ENCODE measurements around the gene ARHGAP31. TPM values are rescaled to one million over a fixed set of nuclear protein-coding genes. Genes with fewer than 3 reads are reported as not detected.
"Not testable (repeated sequence)": the region's sequence is repeated elsewhere in the genome, so short reads cannot be mapped to it uniquely, and the experiment has no call there.

ARHGAP31 gene
- total and polyA plus RNA-seq, 4 donors = 0.99 to 4.6 (median 2.6) TPM

- no peak for TF ChIP-seq ZBTB33 (IDR thresholded peaks at IDR 0.05)
- TF ChIP-seq YY1 (IDR thresholded peaks at IDR 0.05) = no peak
- TF ChIP-seq RAD21 (IDR thresholded peaks at IDR 0.05) = no peak
These were observed 10.1 kb downstream of the ARHGAP31 start (continued) for GRCh38 chr3:119304201-119304713.

- Histone ChIP-seq H3K4me3 (ENCODE audit: low read depth in 1 of 3, low read length in 3 of 3) (no peak overlapping the region), H3K9me3 (ENCODE audit: control insufficient read depth in 4 of 4, low read length in 3 of 4) (peaks cover 0 to 2% (median 0%) of the 10 kb centered on the region in 4 donors), H3K36me3 (ENCODE audit: control insufficient read depth in 4 of 4, insufficient read depth in 3 of 4, low read depth in 1 of 4, low read length in 3 of 4) (no peaks in the 10 kb centered on the region), H3K27me3 (ENCODE audit: control insufficient read depth in 4 of 4, insufficient read depth in 4 of 4, low read length in 3 of 4) (no peaks in the 10 kb centered on the region), H3K4me1 (ENCODE audit: control insufficient read depth in 4 of 4, insufficient read depth in 4 of 4, low read length in 3 of 4) (peaks cover 0 to 3% (median 0%) of the 10 kb centered on the region in 4 donors), H3K9ac (ENCODE audit: low read depth in 1 of 2, low read length in 2 of 2) (no peak overlapping the region), H3K27ac (ENCODE audit: low read depth in 1 of 2, low read length in 2 of 2) (no peak overlapping the region)
- DNase-seq (ENCODE audit: low spot score) = no peak
- TF ChIP-seq FOXA1 (IDR thresholded peaks at IDR 0.05) = no peak
- no peak for TF ChIP-seq HNF4A (conservative IDR thresholded peaks at IDR 0.05)
- 94% methylated on average over 1 of the region's 1 CpG for WGBS
These were observed 11.1 kb downstream of the ARHGAP31 start for GRCh38 chr3:119305286-119305685.

GRCh38 chr3:119306378-119306777, 12.2 kb downstream of the ARHGAP31 start:
- H3K4me1 ChIP-seq (ENCODE audit: control insufficient read depth in 4 of 4, insufficient read depth in 4 of 4, low read length in 3 of 4); H3K27me3 ChIP-seq (ENCODE audit: control insufficient read depth in 4 of 4, insufficient read depth in 4 of 4, low read length in 3 of 4); H3K4me3 ChIP-seq (ENCODE audit: low read depth in 1 of 3, low read length in 3 of 3); H3K36me3 ChIP-seq (ENCODE audit: control insufficient read depth in 4 of 4, insufficient read depth in 3 of 4, low read depth in 1 of 4, low read length in 3 of 4); H3K9me3 ChIP-seq (ENCODE audit: control insufficient read depth in 4 of 4, low read length in 3 of 4); DNase-seq (ENCODE audit: low spot score); H3K27ac ChIP-seq (ENCODE audit: low read depth in 1 of 2, low read length in 2 of 2); H3K9ac ChIP-seq (ENCODE audit: low read depth in 1 of 2, low read length in 2 of 2): not testable (repeated sequence)
- 88% methylated on average over 9 of the region's 9 CpGs for WGBS

GRCh38 chr3:119308355-119308754, 14.2 kb downstream of the ARHGAP31 start:
- no peak overlapping the region for H3K4me3 ChIP-seq (ENCODE audit: low read depth in 1 of 3, low read length in 3 of 3)
- no peaks in the 10 kb centered on the region for H3K27me3 ChIP-seq (ENCODE audit: control insufficient read depth in 4 of 4, insufficient read depth in 4 of 4, low read length in 3 of 4)
- H3K36me3 ChIP-seq (ENCODE audit: control insufficient read depth in 4 of 4, insufficient read depth in 3 of 4, low read depth in 1 of 4, low read length in 3 of 4) = no peaks in the 10 kb centered on the region
- WGBS = 94% methylated on average over 1 of the region's 1 CpG
- no peaks in the 10 kb centered on the region for H3K4me1 ChIP-seq (ENCODE audit: control insufficient read depth in 4 of 4, insufficient read depth in 4 of 4, low read length in 3 of 4)
- no peak for DNase-seq (ENCODE audit: low spot score)
- H3K9ac ChIP-seq (ENCODE audit: low read depth in 1 of 2, low read length in 2 of 2) = no peak overlapping the region
- peaks cover 0 to 2% (median 0%) of the 10 kb centered on the region in 4 donors for H3K9me3 ChIP-seq (ENCODE audit: control insufficient read depth in 4 of 4, low read length in 3 of 4)
- H3K27ac ChIP-seq (ENCODE audit: low read depth in 1 of 2, low read length in 2 of 2) = no peak overlapping the region
- TF ChIP-seq SP1 (IDR thresholded peaks at IDR 0.05) = no peak
- no peak for TF ChIP-seq YY1 (IDR thresholded peaks at IDR 0.05)
- TF ChIP-seq CTCF (IDR thresholded peaks at IDR 0.05; ENCODE audit: low read depth, low read length, missing input control) = no peak
- no peak for TF ChIP-seq FOXA2 (IDR thresholded peaks at IDR 0.05)
- TF ChIP-seq EGR1 (IDR thresholded peaks at IDR 0.05; ENCODE audit: low read depth in 2 of 2) = no peak
- TF ChIP-seq NR2F2 (IDR thresholded peaks at IDR 0.05) = no peak
- TF ChIP-seq REST (IDR thresholded peaks at IDR 0.05) = no peak
- no peak for TF ChIP-seq JUND (IDR thresholded peaks at IDR 0.05)
- TF ChIP-seq GABPA (IDR thresholded peaks at IDR 0.05 in 1 of 2, conservative IDR thresholded peaks at IDR 0.05 in 1 of 2) = no peak
- no peak for TF ChIP-seq ATF3 (IDR thresholded peaks at IDR 0.05)
- no peak for TF ChIP-seq RAD21 (IDR thresholded peaks at IDR 0.05)
- TF ChIP-seq TAF1 (conservative IDR thresholded peaks at IDR 0.05) = no peak
- TF ChIP-seq MAX (IDR thresholded peaks at IDR 0.05) = no peak
- TF ChIP-seq HNF4G (IDR thresholded peaks at IDR 0.05) = no peak
- TF ChIP-seq RXRA (IDR thresholded peaks at IDR 0.05) = no peak
